Activated CD8-positive, alpha-beta memory T cell treated with anti-CD3 and anti-CD28 coated beads, Interleukin-2, amount 50 U/mL, for 1 hour (primary cell): Measurements from ENCODE around the gene TNS1.
"Not testable (repeated sequence)": the region's sequence is repeated elsewhere in the genome, so short reads cannot be mapped to it uniquely, and the experiment has no call there.

Source experiments
- DNase-seq: peaks from one replicate; pipeline ENCODE4 v3.0.0-alpha.2; 2020; ENCODE audit errors: extremely low read depth

TNS1 gene

GRCh38 chr2:217816396-217816869, 186.4 kb downstream of the TNS1 start:
- DNase-seq = no peak

GRCh38 chr2:217813828-217814227, 189.0 kb downstream of the TNS1 start:
- no peak for DNase-seq

- DNase-seq = no peak
Observed at GRCh38 chr2:217812170-217812569, 190.6 kb downstream of the TNS1 start.

- no peak for DNase-seq
Observed at GRCh38 chr2:217810260-217810659, 192.5 kb downstream of the TNS1 start.

GRCh38 chr2:217809736-217810135, 193.1 kb downstream of the TNS1 start:
- no peak for DNase-seq

- DNase-seq = not testable (repeated sequence)
Observed at GRCh38 chr2:217808967-217809366, 193.8 kb downstream of the TNS1 start.

- no peak for DNase-seq
Observed at GRCh38 chr2:217808326-217808725, 194.5 kb downstream of the TNS1 start.

- no peak for DNase-seq
Observed at GRCh38 chr2:217807753-217808152, 195.0 kb downstream of the TNS1 start.

- DNase-seq = no peak
Observed at GRCh38 chr2:217807025-217807424, 195.8 kb downstream of the TNS1 start.

- no peak for DNase-seq
Observed at GRCh38 chr2:217806482-217806765, 196.4 kb downstream of the TNS1 start.

GRCh38 chr2:217805668-217806481, 196.9 kb downstream of the TNS1 start:
- DNase-seq = no peak

- no peak for DNase-seq
Observed at GRCh38 chr2:217804791-217805667, 197.8 kb downstream of the TNS1 start.

- DNase-seq = no peak
Observed at GRCh38 chr2:217804338-217804737, 198.5 kb downstream of the TNS1 start.

GRCh38 chr2:217803653-217803960, 199.2 kb downstream of the TNS1 start:
- DNase-seq = no peak

GRCh38 chr2:217802876-217803652, 199.7 kb downstream of the TNS1 start:
- no peak for DNase-seq

GRCh38 chr2:217802266-217802665, 200.5 kb downstream of the TNS1 start:
- no peak for DNase-seq

GRCh38 chr2:217801711-217802110, 201.1 kb downstream of the TNS1 start:
- no peak for DNase-seq

- no peak for DNase-seq
Observed at GRCh38 chr2:217801115-217801531, 201.7 kb downstream of the TNS1 start.

GRCh38 chr2:217800433-217801114, 202.2 kb downstream of the TNS1 start:
- DNase-seq = no peak

GRCh38 chr2:217799563-217800432, 203.0 kb downstream of the TNS1 start:
- no peak for DNase-seq
